Central memory CD8-positive, alpha-beta T cell (primary cell): ENCODE results near the gene PRDX1.

ENCODE experiments used
- ATAC-seq: fragments of 150-1000 bp; cut with Tn5 transposase; replicated peaks from 2 replicates; pipeline ENCODE4 v1.10.0; 2022; ENCODE audit warnings: mild to moderate bottlenecking, moderate FRiP score, moderate number of reproducible peaks; ENCODE audit not compliant: poor library complexity, severe bottlenecking; ENCODE audit errors: extremely low read depth
- DNase-seq, 2 donors: peaks; one replicate each; pipeline ENCODE4 v3.0.0; 2021; ENCODE audit warnings: low spot score in 2 of 2
- H3K27ac Mint-ChIP-seq: one replicate; pipeline ENCODE4 v1.8.0; 2022; ENCODE audit warnings: low read depth, mild to moderate bottlenecking, moderate library complexity, mixed read lengths
- H3K27me3 Mint-ChIP-seq: one replicate; pipeline ENCODE4 v1.8.0; 2022; ENCODE audit warnings: mixed read lengths
- H3K36me3 Mint-ChIP-seq: one replicate; pipeline ENCODE4 v1.8.0; 2022; ENCODE audit warnings: mild to moderate bottlenecking, moderate library complexity, mixed read lengths; ENCODE audit not compliant: insufficient read depth
- H3K4me1 Mint-ChIP-seq: one replicate; pipeline ENCODE4 v1.8.0; 2022; ENCODE audit warnings: mixed read lengths
- H3K4me3 Mint-ChIP-seq: one replicate; pipeline ENCODE4 v1.8.0; 2022; ENCODE audit warnings: mild to moderate bottlenecking, moderate library complexity, mixed read lengths
- H3K9me3 Mint-ChIP-seq: one replicate; pipeline ENCODE4 v1.8.0; 2022; ENCODE audit warnings: mixed read lengths

PRDX1 gene

DNA sequence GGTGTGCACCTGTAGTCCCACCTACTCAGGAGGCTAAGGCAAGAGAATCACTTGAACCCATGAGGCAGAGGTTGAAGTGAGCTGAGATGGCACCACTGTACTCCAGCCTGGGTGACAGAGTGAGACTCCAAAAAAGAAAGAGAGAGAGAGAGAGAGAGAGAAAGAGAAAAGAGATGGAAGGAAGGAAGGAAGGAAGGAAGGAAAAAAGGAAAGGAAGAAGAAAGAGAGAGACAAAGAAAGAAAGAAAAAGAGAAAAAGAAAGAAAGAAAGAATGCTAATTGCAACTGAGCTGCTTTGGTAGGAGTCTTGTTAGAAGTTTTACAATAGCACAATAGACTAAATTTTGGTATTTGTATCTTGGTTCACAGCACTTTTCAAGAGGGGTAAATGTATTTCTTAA is 56.4 kb downstream of the PRDX1 start:
- DNase-seq (no peak), ATAC-seq (no peak)
- H3K4me1 Mint-ChIP-seq, result no peaks in the 10 kb centered on the region
- no peak overlapping the region for H3K4me3 Mint-ChIP-seq
- no peaks in the 10 kb centered on the region for H3K27me3 Mint-ChIP-seq
- H3K27ac Mint-ChIP-seq, result no peak overlapping the region
- H3K9me3 Mint-ChIP-seq, result no peaks in the 10 kb centered on the region
- no peaks in the 10 kb centered on the region for H3K36me3 Mint-ChIP-seq
